Measurements from ENCODE around the gene GDF10.

DNA sequence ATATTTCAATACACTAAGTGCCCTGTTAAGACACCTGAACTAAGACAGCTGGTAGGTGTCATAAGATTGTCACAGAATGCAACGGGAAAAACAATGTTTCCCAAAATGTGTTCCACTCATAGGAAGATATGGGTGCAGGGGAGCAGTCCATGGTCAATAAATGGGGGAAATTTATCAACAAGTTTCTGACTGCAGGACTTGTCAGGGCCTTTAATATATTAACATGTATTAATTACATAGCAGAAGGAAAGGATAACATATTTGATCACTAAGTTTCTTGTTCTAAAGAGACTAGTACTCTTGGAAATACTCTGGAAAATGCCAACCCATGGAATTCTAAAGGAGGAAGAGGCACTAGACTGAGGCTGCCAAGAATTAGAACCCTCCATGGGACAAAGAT lies 54.9 kb downstream of the GDF10 start:
- TF ChIP-seq, protein P1, sequence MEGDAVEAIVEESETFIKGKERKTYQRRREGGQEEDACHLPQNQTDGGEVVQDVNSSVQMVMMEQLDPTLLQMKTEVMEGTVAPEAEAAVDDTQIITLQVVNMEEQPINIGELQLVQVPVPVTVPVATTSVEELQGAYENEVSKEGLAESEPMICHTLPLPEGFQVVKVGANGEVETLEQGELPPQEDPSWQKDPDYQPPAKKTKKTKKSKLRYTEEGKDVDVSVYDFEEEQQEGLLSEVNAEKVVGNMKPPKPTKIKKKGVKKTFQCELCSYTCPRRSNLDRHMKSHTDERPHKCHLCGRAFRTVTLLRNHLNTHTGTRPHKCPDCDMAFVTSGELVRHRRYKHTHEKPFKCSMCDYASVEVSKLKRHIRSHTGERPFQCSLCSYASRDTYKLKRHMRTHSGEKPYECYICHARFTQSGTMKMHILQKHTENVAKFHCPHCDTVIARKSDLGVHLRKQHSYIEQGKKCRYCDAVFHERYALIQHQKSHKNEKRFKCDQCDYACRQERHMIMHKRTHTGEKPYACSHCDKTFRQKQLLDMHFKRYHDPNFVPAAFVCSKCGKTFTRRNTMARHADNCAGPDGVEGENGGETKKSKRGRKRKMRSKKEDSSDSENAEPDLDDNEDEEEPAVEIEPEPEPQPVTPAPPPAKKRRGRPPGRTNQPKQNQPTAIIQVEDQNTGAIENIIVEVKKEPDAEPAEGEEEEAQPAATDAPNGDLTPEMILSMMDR (conservative IDR thresholded peaks at IDR 0.05; ENCODE audit: low read depth, low read length): no peak
- TF ChIP-seq EZH2 (IDR thresholded peaks at IDR 0.05; ENCODE audit: low read length, unreplicated experiment) (no peak), EZH2phosphoT487 (IDR thresholded peaks at IDR 0.05; ENCODE audit: borderline replicate concordance, low read length) (no peak)
